HG03280 (cell line): ENCODE data around the gene CREBBP.
"Not testable (repeated sequence)": the region's sequence is repeated elsewhere in the genome, so short reads cannot be mapped to it uniquely, and the experiment has no call there.

Experiments used
- ATAC-seq: cut with Tn5 transposase; IDR thresholded peaks from one replicate; pipeline ENCODE4 v1.9.1; 2021; ENCODE audit warnings: mild to moderate bottlenecking, moderate library complexity; ENCODE audit not compliant: unreplicated experiment

The CREBBP gene

GRCh38 chr16:3880623-3881498, at the start of gene CREBBP:
CREBBP (minus strand) TSS chr16:3880713; CDS start chr16:3879916, 797 bp downstream.
- peak; percentile 77 for ATAC-seq

- not testable (repeated sequence) for ATAC-seq
Measured at GRCh38 chr16:3927147-3927546, 46.6 kb upstream of the CREBBP start.

- ATAC-seq, result no peak
Measured at GRCh38 chr16:3924763-3925162, 44.2 kb upstream of the CREBBP start.

DNA sequence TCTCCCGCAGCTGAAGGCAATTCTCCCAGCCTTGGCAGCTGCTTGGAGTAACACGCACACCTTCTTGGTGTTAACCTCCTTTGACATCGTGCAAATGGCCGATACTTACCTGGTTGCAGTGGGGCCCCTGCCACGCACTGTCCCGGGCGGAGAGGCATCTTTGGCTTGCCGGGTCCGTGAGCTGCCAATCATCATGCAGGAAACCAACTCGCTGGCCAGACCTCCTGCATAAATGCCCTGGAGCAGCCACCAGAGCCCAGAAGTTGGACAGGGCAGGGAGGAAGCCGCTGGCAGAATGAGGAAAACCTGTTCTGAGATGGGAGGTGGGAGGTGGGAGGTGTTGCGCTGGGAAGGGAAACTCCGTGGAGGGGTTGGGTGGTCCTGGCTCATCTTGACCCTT, 41.7 kb upstream of the CREBBP start:
- ATAC-seq, result no peak

- ATAC-seq, result no peak
Measured at GRCh38 chr16:3920206-3920605, 39.7 kb upstream of the CREBBP start.

GRCh38 chr16:3919413-3919812, 38.9 kb upstream of the CREBBP start:
- ATAC-seq, result no peak

DNA sequence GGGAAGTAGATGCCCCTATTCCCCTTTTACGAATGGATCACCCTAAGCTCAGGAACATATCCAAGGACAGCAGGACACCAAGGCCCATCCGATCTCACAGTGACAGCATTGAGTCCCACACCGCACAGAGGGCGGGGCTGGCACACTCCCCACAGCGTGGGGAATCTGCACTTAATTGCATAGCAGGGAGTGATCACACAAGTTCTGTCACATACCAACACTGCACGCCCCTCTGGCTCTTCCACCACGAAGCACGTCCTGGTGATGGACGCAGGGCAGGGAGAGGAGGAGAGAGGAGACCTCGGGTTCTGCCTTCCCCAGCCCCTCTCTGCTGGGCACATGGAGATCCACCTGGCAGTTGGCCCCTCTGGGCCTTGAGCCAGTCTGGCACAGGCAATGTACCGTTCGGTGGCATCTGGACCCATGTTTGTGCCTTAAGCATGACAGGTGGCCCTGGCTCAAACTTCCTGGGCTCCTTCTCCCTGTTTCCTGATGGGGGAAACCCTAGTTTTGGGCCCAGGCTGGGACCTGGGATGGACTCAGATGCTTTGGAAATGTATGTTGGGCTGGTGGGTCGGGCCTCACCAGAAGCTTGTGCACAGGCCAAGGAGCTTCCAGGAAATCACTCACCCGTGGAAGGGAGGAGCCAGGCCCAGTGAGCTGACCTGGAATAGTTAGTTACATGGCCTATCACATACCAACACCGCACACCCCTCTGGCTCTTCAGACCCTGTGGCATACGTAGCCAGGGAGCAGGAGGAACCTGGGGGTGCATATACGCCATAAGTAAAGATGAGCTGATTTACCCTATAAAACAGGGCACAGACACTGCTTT, 35.1 kb upstream of the CREBBP start:
- no peak for ATAC-seq

DNA sequence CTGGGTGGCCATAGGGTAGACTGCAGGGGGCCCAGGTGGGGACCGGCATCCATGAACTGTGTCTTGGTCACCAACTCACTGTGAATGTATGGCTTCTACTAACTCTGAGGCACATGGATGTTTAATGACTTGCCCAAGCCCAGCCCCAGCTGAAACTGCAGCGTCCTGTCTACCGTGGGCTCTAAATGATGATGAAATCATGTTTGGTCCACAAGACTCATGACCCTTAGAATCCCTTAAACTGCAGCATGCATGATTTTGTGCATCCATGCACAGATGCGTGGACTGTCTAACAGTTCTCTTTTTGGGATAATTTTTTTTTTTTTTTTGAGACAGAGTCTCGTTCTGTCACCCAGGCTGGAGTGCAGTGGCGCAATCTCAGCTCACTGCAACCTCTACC, 32.4 kb upstream of the CREBBP start:
- ATAC-seq, result no peak

DNA sequence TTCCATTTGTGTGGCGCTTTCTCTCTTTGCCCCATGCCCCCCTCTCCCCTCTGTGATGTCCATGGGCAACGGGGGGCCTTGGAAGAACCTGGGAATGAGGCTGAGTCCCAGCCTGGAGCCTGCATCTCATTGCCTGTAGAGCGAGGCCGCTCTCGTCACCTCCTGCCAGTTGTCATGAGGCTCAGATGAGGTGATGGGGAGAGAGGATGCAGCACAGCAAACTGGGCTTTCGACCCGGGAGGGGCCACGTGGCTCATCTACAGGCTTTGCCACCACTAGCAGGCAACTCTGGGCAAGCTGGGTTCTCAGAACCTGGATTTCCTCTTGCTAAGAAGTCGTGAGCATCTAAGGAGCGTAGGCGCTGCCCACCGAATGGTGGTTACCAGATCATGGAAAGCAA, 31.9 kb upstream of the CREBBP start:
- ATAC-seq, result no peak

- ATAC-seq, result not testable (repeated sequence)
Measured at GRCh38 chr16:3911741-3912140, 31.2 kb upstream of the CREBBP start.

- no peak for ATAC-seq
Measured at GRCh38 chr16:3909791-3910583, 29.5 kb upstream of the CREBBP start.

DNA sequence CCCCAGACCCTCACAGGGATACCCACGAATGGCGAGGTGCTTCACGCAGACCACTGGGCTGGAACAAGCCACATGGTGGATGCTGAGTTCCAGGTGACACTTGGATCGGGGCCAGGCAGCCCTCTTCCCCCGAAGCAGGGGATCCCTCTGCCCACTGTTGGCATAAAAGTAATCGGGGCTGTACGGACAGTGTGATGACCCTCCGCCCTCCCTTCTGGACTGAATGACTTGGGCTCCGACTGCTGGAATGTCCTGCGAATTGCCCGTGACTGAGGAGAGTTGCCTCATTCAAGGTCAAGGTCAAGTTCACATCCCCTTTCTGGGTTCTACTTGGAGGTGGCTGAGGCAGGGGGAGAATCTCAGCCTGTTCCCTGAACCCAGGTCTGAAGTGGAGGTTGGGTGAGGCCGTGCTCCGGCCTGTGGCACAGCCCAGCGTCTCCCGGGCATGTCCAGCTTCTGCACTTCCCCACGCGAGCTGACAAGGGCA, 28.5 kb upstream of the CREBBP start:
- no peak for ATAC-seq

DNA sequence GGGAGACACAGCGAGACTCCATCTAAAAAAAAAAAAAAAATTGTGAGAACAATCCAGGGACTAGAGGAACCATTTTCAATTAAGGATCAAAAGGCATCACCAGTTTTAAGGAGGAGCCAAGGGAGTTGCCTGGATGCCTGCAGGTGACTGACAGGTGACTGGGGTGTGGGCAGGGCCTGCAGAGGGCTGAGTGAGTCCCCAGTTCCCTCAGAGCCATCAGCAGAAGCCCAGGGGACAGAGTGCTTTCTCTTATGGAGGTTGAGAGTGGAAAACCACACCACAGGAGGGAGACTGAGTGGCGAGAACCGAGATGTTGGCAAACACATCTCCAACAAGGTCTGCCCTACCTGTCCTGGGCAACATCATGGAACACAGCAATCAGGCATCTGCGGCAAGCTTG, 27.1 kb upstream of the CREBBP start:
- no peak for ATAC-seq

DNA sequence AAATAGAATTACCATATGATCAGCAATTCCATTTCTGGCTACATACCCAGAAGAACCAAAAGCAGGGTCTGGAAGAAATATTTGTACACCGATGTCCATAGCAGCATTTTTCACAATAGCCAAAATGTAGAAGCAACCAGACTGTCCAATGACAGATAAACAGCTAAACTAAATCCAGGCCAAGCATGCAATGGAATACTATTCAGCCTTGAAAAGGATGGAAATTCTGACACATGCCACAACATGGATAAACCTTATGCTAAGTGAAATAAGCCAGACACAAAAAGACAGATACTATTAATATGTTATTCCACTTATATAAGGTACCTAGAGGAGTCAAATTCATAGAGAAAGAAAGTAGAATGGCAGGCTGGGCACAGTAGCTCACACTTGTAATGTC, 25.9 kb upstream of the CREBBP start:
- no peak for ATAC-seq

DNA sequence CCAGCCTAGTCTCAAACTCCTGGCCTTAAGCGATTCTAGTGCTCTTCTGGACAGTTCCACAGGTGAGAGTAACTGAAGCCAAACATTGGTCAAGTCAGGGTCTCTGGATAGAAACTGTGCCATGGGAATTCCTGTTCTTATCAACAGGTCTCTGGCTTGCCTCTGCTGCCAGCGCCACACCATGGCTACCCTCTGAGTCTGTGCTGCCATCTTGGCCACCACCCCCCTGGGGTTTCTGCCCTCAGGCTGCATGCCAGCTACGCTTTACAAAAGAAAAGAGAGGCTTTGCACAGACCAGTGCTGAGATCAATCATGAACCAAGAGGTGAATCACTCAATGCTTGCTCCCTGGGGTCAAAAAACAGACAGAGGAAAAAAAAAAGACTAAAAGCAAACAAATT, 24.4 kb upstream of the CREBBP start:
- ATAC-seq, result no peak

DNA sequence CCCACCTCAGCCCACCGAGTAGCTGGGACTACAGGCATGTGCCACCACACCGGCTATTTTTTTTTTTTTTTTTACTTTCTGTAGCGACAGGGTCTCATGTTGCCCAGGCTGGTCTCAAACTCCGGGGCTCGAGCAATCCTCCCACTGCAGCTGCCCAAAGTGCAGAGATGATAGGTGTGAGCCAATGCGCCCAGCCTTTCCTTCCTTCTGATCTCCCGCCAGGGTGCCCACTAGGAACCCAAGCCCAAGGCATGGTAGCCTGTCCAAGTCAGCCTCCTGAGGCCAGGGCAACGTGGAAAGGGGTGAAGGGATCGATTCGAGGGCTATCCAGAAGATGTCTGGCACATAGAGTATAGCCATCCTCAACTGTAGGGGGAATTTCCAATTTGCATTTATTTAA, 9.6 kb upstream of the CREBBP start:
- no peak for ATAC-seq

DNA sequence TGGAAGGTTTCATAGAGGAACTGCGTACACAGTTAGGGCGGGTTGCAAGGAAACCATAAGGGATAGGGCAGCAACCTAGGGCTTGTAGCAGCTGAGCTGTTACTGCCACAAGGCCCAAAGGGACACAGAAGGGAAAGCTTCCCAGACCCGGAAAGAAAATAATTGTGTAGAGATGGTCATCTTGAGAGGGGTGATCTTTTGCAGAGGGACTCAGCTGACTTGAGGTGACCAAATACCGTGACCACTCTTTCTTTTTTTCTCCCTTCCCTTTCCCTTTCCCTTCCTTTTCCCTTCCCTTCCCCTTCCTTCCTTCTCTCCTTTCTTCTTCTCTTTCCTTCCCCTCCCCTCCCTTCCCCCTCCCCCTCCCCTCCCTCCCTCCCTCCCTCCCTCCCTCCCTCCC, 8.5 kb upstream of the CREBBP start:
- no peak for ATAC-seq

DNA sequence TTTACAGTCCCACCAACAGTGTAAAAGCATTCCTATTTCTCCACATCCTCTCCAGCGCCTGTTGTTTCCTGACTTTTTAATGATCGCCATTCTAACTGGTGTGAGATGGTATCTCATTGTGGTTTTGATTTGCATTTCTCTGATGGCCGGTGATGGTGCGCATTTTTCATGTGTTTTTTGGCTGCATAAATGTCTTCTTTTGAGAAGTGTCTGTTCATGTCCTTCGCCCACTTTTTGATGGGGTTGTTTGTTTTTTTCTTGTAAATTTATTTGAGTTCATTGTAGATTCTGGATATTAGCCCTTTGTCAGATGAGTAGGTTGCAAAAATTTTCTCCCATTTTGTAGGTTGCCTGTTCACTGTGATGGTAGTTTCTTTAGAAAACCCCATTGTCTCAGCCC, 5.5 kb upstream of the CREBBP start:
- not testable (repeated sequence) for ATAC-seq

GRCh38 chr16:3884398-3884797, 3.9 kb upstream of the CREBBP start:
- no peak for ATAC-seq

DNA sequence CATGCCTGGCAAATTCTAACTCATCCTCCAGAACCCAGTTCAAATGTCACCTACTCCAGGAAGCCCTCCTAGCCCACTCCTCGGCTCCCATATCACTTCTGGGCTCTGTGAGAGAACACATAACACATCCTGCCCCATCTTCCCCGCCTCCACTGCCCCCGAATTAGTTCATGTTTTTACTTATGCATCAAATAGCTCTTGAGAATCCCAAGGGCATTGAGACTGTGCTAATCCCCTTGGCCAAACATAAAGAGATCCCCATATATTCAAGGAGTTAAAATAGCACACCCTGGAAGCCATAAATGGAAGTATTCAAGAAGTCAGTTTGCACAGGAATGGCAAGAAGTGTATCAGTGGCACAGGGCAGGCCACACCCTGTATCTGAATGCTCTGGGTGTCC, 2.0 kb upstream of the CREBBP start:
- ATAC-seq, result no peak

DNA sequence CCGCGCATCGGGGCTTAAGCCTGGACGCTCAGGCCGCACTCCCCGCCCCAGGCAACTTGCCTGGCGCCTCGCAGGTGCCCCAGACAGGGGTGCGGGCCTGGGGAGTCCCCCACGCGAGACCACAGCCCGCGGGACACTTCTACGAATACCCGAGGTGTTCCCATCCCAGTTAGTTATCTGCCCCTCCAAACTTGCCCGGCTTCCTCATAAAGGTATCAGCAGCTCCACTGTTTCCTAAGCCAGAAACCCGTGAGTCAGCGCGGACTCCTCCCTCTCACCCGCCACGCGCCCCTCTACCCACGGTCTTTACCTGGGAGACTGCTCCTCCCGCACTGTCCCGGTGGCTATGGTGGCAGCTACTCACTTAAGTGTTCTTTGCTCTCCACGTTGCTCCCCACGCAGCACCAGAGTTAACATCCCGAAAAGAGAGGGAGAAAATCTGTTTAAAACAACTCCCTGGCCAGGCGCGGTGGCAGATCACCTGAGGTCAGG, 1.0 kb upstream of the CREBBP start:
- no peak for ATAC-seq
